K562 (cell line): ENCODE results near the gene VRK1. TPM values are rescaled to one million over a fixed set of nuclear protein-coding genes. Genes with fewer than 3 reads are reported as not detected.

Experiments used
- ATAC-seq: fragments of 200-7000 bp; cut with Tn5 transposase; 3 replicates; pipeline ENCODE4 v1.9.1; 2020; ENCODE audit warnings: moderate library complexity
- BruUV-seq: library from RNA; stranded (reverse); fragments of 400-500 nt; replicated peaks from 2 replicates; lab custom pipeline; 2021; lab: Mats Ljungman, UMichigan
- CTCF ChIA-PET: fragments of 300-600 bp; formaldehyde crosslinking; extraction: SDS; loops from one replicate; lab custom pipeline; 2021; ENCODE audit warnings: low intra/inter-chr PET ratio; lab: Yijun Ruan, JAX
- POLR2A ChIA-PET: fragments of 300-600, 350-650 bp; sonication (Branson Sonifier 250); formaldehyde crosslinking; extraction: SDS; loops from one replicate; lab custom pipeline; 2021; ENCODE audit warnings: antibody characterized with exemption, inconsistent platforms; lab: Yijun Ruan, JAX
- DNase-seq, 4 experiments: peaks; one replicate each; pipeline versions ENCODE4 v3.0.0 to v3.0.0-alpha.2; 2011 to 2018; ENCODE audit warnings: low spot score in 3 of 4, mixed read lengths in 3 of 4; ENCODE audit errors: extremely low read depth in 1 of 4
- FAIRE-seq: peaks from 2 replicates; lab custom pipeline; 2011; peaks lifted over from hg19 to GRCh38; lab: Jason Lieb, UNC
- H2AFZ ChIP-seq: 2 replicates; pipeline ENCODE4 v1.6.0; 2011; ENCODE audit warnings: low read depth, low read length, control low read depth, inconsistent platforms
- H3K27ac ChIP-seq: fragments of 200-600 bp; 3 replicates; pipeline ENCODE4 v1.8.0; 2011; ENCODE audit warnings: low read depth, mild to moderate bottlenecking, control low read depth, inconsistent platforms, low read length, moderate library complexity, mixed read lengths; ENCODE audit errors: extremely low read depth
- H3K27me3 ChIP-seq, 2 experiments: fragments of 300-600 bp in 1 of 2; 2 replicates in 1 of 2; 3 replicates in 1 of 2; pipeline versions ENCODE4 v1.6.0 to v1.8.0; 2011; ENCODE audit warnings: inconsistent platforms in 2 of 2, low read length in 2 of 2, mild to moderate bottlenecking in 1 of 2, mixed read lengths in 1 of 2, moderate library complexity in 1 of 2; ENCODE audit not compliant: control insufficient read depth in 2 of 2, insufficient read depth in 2 of 2
- H3K36me3 ChIP-seq: fragments of 300-600 bp; 3 replicates; pipeline ENCODE4 v1.8.0; 2011; ENCODE audit warnings: mild to moderate bottlenecking, low read length, inconsistent platforms; ENCODE audit not compliant: control insufficient read depth, insufficient read depth
- H3K4me1 ChIP-seq, 2 experiments: fragments of 200-600 bp in 1 of 2; replicated peaks in 1 of 2; 2 replicates in 1 of 2; 3 replicates in 1 of 2; pipeline versions ENCODE4 v1.5.1 to v1.8.0; 2011; ENCODE audit warnings: inconsistent platforms in 2 of 2, low read length in 2 of 2, mild to moderate bottlenecking in 1 of 2, mixed read lengths in 1 of 2, moderate library complexity in 1 of 2; ENCODE audit not compliant: control insufficient read depth in 2 of 2, insufficient read depth in 2 of 2
- H3K4me2 ChIP-seq: 2 replicates; pipeline ENCODE4 v1.6.1; 2011; ENCODE audit warnings: low read length, control low read depth, inconsistent platforms, mixed read lengths; ENCODE audit not compliant: insufficient read depth
- H3K4me3 ChIP-seq: fragments of 200-600 bp; sonication (generic), shearing (Covaris generic); 2 replicates; pipeline ENCODE4 v1.5.1; 2016; ENCODE audit warnings: control low read depth, inconsistent platforms
- H3K79me2 ChIP-seq: fragments of 200-600 bp; 3 replicates; pipeline ENCODE4 v1.8.0; 2011; ENCODE audit warnings: low read length, inconsistent platforms; ENCODE audit not compliant: control insufficient read depth, insufficient read depth
- H3K9ac ChIP-seq, 2 experiments: 2 replicates each; pipeline versions ENCODE4 v1.6.0 to v1.6.1; 2011; ENCODE audit warnings: low read depth in 2 of 2, low read length in 2 of 2, control low read depth in 1 of 2, inconsistent platforms in 1 of 2, mild to moderate bottlenecking in 1 of 2, mixed read lengths in 1 of 2; ENCODE audit not compliant: insufficient read depth in 1 of 2
- H3K9me1 ChIP-seq: one replicate; pipeline ENCODE4 v1.6.0; 2011; ENCODE audit warnings: inconsistent platforms, mild to moderate bottlenecking, low read length, moderate library complexity; ENCODE audit not compliant: control insufficient read depth, insufficient read depth
- H3K9me3 ChIP-seq: replicated peaks from 2 replicates; pipeline ENCODE4 v1.5.1; 2011; ENCODE audit warnings: low read depth, low read length, inconsistent platforms; ENCODE audit not compliant: control insufficient read depth, insufficient read depth
- H4K20me1 ChIP-seq: replicated peaks from 2 replicates; pipeline ENCODE4 v1.6.1; 2011; ENCODE audit warnings: low read length, inconsistent platforms, mixed read lengths; ENCODE audit not compliant: control insufficient read depth, insufficient read depth
- CBX5 ChIP-seq: IDR thresholded peaks from 2 replicates; pipeline ENCODE4 v1.6.1; 2014; ENCODE audit warnings: low read depth, borderline replicate concordance
- NR1H2 ChIP-seq: sonication (generic); formaldehyde crosslinking; IDR thresholded peaks from 2 replicates; pipeline ENCODE4 v1.4.0; 2020; ENCODE audit warnings: mild to moderate bottlenecking, missing genetic modification reagents
- NR4A1 ChIP-seq, 2 experiments: fragments of 250-450 bp in 1 of 2; fragments of 450-650 bp in 1 of 2; sonication (Bioruptor Pico) in 1 of 2; IDR thresholded peaks; 2 replicates each; pipeline versions ENCODE4 v1.4.0 to v1.6.1; 2016 to 2020; ENCODE audit warnings: mild to moderate bottlenecking in 2 of 2, missing compliant biosample characterization in 1 of 2, missing genetic modification characterization in 1 of 2, moderate library complexity in 1 of 2
- RFX5 ChIP-seq: IDR thresholded peaks from 2 replicates; pipeline ENCODE4 v1.6.1; 2011; ENCODE audit warnings: low read depth, mild to moderate bottlenecking, improper control_type of control experiment, low read length
- ZNF561 ChIP-seq: fragments of 450-650 bp; formaldehyde crosslinking; conservative IDR thresholded peaks from 2 replicates; pipeline ENCODE4 v1.4.0; 2020; ENCODE audit warnings: mild to moderate bottlenecking, moderate library complexity
- WGBS: fragments of 100-300 bp; shearing (Covaris generic); methylation state at CpG from one replicate; pipeline ENCODE4 v1.1.6; 2016; ENCODE audit warnings: low coverage, mixed read lengths; ENCODE audit not compliant: insufficient coverage; ENCODE audit errors: missing lambda C conversion rate; 5-methylcytosine and 5-hydroxymethylcytosine counted together
- in situ Hi-C: fragments of 300-500 bp; cut with MboI; formaldehyde crosslinking; loops from 4 replicates; pipeline ENCODE4 v1.15.0; 2018; ENCODE audit warnings: inconsistent platforms, mixed read lengths
- intact Hi-C: fragments of 100-400 bp; cut with micrococcal nuclease; formaldehyde crosslinking; loops from 2 replicates; pipeline ENCODE4 v1.14.2; 2022
- polyA plus RNA-seq, 8 experiments: library from polyadenylated mRNA; depleted of rRNA in 4 of 8; stranded (reverse) in 5 of 8; unstranded in 3 of 8; fragments of >200 nt; fragmentation: Nextera tagmentation in 2 of 8; fragmentation: Illumina TruSeq in 1 of 8; extraction: Ambion mirVana in 2 of 8; extraction: Trizol in 1 of 8; gene quantifications; 2 replicates each; pipeline versions ENCODE4 v1.2.1 to v1.2.3, GENCODE V29; 2011 to 2014; ENCODE audit warnings: inconsistent platforms in 1 of 8, missing spikeins in 1 of 8
- total RNA-seq, 7 experiments: library from RNA; depleted of rRNA in 6 of 7; stranded (reverse); fragments of >200 nt in 6 of 7; fragmentation: Illumina TruSeq in 2 of 7; extraction: Trizol in 2 of 7; gene quantifications; 2 replicates each; pipeline versions ENCODE4 v1.2.1 to v1.2.3, GENCODE V29; 2011 to 2021; ENCODE audit warnings: low replicate concordance in 1 of 7
- TF ChIP-seq, protein P1 (sequence below): fragments of 450-650 bp; IDR thresholded peaks from 2 replicates; pipeline ENCODE4 v1.6.1; 2014; ENCODE audit warnings: low read depth, mild to moderate bottlenecking, moderate library complexity, borderline replicate concordance

VRK1 gene
- total and polyA plus RNA-seq, 9 of the 15 experiments (the other 6 are each of a cell fraction or from before 2014, with no cell fraction given) = 83.6 to 177 (median 116) TPM

DNA sequence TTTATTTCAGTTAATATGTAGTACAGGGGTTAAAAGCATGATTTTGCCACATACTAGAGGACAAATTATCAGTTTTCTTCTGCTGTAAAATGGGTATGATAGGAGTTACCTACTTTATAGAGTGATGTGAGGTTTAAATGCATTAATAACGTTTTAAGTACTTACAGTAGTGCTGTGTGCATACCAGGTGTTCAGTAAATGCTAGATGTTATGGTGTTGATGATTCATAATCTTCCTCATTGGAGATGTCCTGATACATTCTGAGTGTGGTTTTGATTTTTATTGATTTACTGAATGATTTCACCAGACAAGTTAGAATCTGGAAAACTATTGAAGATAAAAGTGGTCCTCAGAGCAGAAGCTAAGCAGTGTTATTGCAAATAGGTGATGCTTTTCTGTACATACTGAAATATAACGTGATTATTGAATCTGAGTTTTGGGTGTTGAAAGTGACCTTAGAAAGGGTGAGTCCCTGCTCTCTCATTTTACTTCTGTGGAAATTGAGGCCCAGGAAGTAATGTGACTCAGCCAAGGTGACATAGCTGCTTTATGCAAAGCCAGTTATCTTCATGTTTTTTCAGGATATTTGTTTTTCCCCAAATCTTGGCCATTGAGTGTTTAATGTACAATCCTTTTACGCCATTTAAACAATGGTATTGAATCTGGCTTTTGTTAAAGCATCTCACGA, 54.7 kb downstream of the VRK1 start:
- Histone ChIP-seq H3K4me1 (peaks cover 0 to 7% of the 10 kb centered on the region in 2 experiments; a peak in 1 of 5 replicates), H3K9me1 (no peaks in the 10 kb centered on the region), H2AFZ (no peak overlapping the region), H3K36me3 (peaks cover 91% of the 10 kb centered on the region)
- BruUV-seq = no TSS peak
- POLR2A ChIA-PET = no interaction called here
- in situ Hi-C loops = no loop called here
- FAIRE-seq (no peak), DNase-seq (no peak)
- TF ChIP-seq ZNF561 (CRISPR knock-in tag) (no peak), NR4A1 (CRISPR knock-in tag; IDR thresholded peaks at IDR 0.05) (no peak), NR4A1 (tag; IDR thresholded peaks at IDR 0.05) (no peak), RFX5 (no peak), CBX5 (no peak), NR1H2 (CRISPR knock-in tag) (no peak)
- TF ChIP-seq, protein P1, sequence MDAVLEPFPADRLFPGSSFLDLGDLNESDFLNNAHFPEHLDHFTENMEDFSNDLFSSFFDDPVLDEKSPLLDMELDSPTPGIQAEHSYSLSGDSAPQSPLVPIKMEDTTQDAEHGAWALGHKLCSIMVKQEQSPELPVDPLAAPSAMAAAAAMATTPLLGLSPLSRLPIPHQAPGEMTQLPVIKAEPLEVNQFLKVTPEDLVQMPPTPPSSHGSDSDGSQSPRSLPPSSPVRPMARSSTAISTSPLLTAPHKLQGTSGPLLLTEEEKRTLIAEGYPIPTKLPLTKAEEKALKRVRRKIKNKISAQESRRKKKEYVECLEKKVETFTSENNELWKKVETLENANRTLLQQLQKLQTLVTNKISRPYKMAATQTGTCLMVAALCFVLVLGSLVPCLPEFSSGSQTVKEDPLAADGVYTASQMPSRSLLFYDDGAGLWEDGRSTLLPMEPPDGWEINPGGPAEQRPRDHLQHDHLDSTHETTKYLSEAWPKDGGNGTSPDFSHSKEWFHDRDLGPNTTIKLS = no peak
- TF ChIP-seq, all 486 proteins: peak for 0
- Histone ChIP-seq H3K9ac (no peak overlapping the region), H3K4me2 (no peak overlapping the region; the same call in 1 of the 2 replicates), H3K9me3 (no peaks in the 10 kb centered on the region), H3K27ac (no peak overlapping the region; the same call in 2 of the 3 replicates), H3K4me3 (no peak overlapping the region), H4K20me1 (no peaks in the 10 kb centered on the region), H3K27me3 (no peaks in the 10 kb centered on the region), H3K79me2 (peaks cover 15% of the 10 kb centered on the region; the same call in 2 of the 3 replicates)
- peak; percentile 36; the same call in 2 of the 3 replicates for ATAC-seq
- intact Hi-C loops = loop anchor here (2.0 to 5.0 kb wide), 2 partner anchors 55 to 90 kb away; partner anchors contain the start of gene VRK1
- WGBS = 73% methylated on average over 4 of the region's 4 CpGs
- CTCF ChIA-PET = interaction anchor here (0.8 kb wide), 1 partner anchor 268 kb away, joined by 4 read pairs; no protein-coding TSS in a partner anchor
